IPS-NIHi11 (cell line): ENCODE data around the gene PDCL3.
A peak's percentile ranks its signal among the peaks of the same experiment; 100 is the strongest.

Experiments used
- DNase-seq: peaks from one replicate; pipeline ENCODE4 v3.0.0; 2012; ENCODE audit warnings: mixed read lengths, low spot score

Gene PDCL3

DNA sequence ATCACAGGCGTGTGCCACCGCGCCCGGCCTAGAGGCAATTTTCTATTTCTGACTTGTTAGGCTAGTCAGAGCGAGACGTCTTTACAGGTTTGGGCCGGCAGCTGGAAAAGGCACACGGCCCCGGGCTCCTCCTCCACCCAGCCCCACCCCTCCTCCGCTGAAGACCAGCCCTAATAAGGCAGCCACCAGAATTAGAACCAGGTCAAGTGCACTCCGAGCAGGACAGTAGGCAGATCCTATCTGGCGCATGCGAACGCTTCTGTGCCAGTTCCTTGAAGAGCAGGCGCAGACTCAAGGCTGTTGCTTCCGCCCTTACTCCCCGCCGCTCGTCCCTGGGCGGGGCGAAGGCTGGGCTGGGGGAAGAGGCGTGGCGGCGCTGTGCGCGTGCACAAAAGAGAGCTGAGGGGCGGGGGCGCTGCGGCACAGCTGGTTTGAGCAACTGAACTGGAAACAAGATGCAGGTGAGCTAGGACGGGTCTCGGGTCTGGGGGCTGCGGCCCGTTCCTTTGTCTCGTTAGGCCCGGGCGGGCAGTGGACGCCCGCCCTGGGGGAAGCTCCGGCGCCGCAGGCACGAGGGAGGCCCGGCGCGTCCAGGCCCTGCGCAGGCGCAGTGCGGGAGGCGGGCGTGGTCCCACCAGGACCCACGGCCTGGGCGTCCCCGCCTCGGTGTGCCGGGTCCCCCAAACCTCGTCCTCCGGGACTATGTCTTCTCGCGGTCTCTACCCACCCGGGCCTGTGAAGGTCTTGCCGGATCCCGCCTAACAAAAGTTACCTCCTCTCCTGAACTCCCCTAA, at the start of gene PDCL3:
TSS of gene PDCL3 (plus strand) at position 381 of the 794 bp plus-strand sequence. CDS start at position 456, 75 bp downstream.
- DNase-seq = peak; percentile 96

GRCh38 chr2:100513650-100514049, 49.1 kb upstream of the PDCL3 start:
- no peak for DNase-seq

- DNase-seq = no peak
Observed at GRCh38 chr2:100517556-100517955, 45.2 kb upstream of the PDCL3 start.

DNA sequence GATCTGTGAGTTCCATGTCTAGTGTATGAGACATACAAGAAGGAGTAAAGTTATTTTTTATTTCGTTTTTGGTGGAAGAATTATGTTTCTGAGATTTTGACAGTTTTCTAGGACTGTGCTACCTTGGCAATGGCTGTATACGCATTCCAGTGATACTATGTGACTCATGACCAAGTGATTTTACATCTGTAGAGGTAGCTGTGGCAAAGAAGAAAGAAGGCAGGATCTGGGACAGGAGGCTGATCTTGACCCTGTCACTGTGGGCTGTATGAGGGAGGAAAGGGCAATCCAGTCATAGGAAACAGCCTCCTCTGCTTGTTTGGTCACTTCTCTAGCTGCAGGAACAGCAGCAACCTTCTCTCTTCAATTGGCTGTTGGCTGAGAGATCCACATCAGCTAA, 44.0 kb upstream of the PDCL3 start:
- no peak for DNase-seq

DNA sequence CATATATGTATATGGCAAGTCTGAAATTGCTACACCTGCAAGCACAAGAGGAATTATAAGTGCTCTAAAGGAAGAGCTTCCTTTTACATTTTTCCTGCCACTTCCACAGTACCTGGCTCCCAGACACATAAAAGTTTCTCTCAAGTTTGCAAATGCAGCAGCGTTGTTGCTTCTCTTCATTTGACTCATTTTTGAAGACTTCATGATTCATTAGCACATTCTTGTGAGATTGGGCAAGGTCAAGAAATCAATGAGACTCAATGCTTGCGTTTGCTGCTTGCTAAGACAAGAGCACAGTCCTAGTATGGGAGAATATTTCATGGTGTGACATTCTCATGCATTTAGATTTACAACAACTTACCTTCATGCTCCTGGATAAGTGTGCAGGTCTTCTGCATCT, 42.6 kb upstream of the PDCL3 start:
- no peak for DNase-seq

DNA sequence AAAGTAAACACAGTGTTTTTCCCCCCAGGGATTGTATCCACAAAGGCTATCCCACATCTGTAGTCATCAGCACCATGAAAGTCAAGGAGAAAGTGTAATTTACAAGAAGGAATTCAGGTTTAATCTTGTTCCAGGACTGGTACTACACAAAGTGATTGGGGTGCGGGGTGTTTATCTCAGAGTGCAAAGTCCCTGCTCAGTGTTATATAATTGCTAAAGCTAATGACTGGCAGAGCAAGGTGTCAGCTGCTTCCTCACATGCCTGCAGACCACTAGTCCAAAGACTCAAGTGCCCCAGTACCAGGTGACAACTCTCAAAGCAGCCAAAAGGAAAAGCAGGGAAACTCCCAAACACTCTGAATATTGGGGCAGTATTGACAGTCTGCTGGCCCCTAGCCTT, 40.4 kb upstream of the PDCL3 start:
- DNase-seq = no peak

- no peak for DNase-seq
Observed at GRCh38 chr2:100524331-100524730, 38.5 kb upstream of the PDCL3 start.

DNA sequence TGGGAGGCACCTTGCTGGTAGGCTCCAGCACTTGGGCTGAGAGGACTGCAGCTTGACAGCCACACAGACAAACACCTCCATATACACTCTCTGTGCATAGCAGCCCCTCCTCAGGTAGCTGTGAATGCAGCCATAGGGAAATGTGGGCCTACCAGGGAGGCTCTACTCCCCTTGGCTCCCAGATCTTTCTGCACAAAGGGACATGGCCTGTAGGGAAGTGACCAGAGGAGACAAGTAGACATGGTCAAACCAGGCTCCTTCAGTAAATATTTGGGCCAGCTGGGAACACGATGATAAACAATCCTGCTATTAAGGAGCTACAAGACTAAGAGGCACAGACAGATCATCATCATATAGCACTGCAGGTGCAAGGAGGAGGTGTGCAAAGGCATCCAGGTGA, 35.9 kb upstream of the PDCL3 start:
- DNase-seq = no peak

DNA sequence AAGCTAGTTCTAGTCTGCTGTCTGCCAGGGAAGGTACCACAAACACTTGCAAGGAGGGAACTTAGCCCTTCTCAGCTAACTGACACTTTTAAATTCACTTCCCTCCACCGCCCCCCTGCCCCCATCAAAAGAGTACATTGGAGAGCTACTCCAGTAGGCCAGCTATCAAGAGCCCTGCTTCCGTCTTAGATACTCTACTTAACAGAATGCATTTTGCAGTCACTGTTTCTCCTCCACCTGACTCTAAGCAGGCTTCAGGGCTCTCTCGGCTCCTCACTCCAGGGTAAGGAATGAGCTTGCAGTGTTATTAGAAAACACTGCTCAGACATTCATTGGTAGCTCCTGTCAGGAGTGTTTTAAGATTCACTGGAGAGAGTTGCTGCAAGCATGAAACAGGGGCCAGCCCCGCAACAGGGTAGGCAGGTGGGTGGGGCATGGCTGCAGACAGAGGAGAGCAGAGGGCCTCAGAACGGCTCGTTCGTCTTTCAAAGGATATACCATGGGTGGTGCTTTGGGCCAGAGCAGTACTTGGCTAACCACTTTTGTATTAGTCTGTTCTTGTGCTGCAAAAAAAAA, 35.3 kb upstream of the PDCL3 start:
- DNase-seq = no peak

DNA sequence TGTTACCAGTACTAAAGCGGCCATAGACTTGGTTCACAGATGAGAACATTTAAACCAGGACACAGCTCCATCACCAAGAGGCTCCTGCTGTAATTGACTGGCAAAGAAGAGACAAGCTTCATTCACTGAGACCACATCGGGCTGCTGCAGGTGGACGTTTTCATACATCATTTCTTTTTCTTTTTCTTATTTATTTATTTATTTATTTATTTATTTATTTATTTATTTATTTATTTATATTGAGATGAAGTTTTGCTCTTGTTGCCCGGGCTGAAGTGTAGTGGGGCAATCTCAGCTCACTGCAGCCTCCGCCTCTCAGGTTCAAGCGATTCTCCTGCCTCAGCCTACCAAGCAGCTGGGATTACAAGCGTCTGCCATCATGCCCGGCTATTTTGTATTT, 33.6 kb upstream of the PDCL3 start:
- DNase-seq = no peak

GRCh38 chr2:100529900-100530299, 32.9 kb upstream of the PDCL3 start:
- no peak for DNase-seq

DNA sequence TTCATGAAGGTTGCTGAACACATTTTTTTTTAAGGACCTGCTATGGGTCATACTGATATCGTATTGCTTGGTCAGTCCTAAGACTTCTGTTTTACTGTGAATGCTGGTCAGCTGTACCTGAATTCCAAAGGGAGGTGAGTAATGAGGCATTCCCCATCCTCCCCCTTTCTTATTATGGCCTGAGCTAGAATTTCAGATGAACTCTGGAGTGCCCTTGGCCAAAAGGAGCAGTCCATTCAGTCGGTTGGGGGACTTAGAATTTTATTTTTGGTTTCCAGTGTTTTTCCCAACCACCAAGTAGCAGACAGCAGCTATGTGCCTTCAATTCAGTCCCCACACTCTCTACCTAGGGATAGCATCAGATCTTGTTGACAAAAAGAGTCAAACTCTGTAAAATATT, 26.9 kb upstream of the PDCL3 start:
- DNase-seq = no peak

- peak; percentile 29 for DNase-seq
Observed at GRCh38 chr2:100537918-100538317, 24.9 kb upstream of the PDCL3 start.

- no peak for DNase-seq
Observed at GRCh38 chr2:100539221-100539620, 23.6 kb upstream of the PDCL3 start.

DNA sequence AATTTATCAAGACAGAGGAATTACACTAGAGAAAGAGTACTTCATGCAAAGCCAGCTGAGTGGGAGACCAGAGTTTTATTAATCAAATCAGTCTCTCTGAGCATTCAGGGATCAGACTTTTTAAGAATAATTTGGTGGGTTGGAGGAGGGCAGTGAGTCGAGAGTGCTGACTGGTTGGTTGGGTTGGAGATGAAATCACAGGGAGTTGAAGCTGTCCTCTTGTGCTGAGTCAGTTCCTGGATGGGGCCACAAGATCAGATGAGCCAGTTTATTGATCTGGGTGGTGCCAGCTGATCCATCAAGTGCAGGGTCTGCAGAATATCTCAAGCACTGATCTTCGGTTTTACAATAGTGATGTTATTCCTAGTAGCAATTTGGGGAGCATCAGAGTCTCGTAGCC, 21.4 kb upstream of the PDCL3 start:
- DNase-seq = no peak

- DNase-seq = no peak
Observed at GRCh38 chr2:100542418-100542817, 20.4 kb upstream of the PDCL3 start.

GRCh38 chr2:100544911-100545596, 17.7 kb upstream of the PDCL3 start:
- no peak for DNase-seq

- DNase-seq = no peak
Observed at GRCh38 chr2:100546469-100546868, 16.3 kb upstream of the PDCL3 start.

DNA sequence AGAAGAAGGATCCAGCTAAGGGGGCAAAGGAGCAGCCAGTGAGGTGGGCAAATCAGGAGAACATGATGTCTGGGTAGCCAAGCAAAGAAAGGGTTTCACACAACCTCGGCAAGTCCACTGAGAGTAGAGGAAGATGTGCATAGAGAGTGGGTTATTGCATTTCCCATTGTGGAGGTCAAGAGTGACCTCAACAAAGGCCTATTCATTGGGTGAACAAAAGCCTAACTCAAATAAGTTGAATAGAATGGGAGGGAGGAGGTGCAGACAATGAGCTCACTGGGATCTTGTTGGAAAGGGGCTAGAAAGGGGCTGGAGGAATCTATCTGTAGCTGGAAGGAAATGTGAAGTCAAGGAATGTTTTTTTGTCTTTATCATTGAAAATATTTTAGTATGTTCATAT, 14.0 kb upstream of the PDCL3 start:
- DNase-seq = no peak

DNA sequence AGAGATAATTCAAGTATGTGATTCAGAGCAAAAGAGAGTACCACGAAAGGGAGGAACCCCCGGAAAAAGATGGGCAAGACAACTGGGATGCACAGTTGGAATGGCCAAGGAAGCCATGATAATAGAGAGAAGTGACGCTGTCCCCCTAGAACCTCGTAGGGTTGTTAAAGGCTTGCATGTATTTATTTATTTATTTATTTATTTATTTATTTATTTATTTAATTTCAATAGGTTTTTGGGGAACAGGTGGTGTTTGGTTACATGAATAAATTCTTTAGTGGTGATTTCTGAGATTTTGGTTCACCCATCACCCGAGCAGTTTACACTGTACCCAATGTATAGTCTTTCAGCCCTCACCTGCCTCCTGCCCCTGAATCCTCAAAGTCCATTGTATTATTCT, 11.5 kb upstream of the PDCL3 start:
- no peak for DNase-seq

- no peak for DNase-seq
Observed at GRCh38 chr2:100554798-100555407, 7.9 kb upstream of the PDCL3 start.

DNA sequence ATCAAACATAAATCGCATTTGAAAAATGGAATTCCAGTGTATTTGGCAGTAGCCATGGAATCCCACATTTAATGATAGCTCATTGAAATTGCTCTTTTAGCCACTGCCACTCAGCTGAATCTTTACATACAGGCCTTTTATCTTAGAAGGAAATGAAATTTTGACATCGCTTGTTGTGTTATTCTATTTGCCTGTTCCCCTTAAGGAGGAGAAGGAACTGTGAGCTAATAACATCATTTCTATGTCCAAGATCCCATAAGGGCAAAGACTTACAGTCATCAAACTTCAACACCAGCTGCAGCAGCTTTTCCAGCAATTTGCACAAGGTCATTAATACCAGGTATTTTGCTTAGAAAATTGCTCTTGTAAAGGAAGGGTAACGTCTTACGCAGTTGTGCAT, 6.0 kb upstream of the PDCL3 start:
- DNase-seq = no peak
